DOHH2 (cell line): Measurements from ENCODE around the gene EYA4.

Experiments
- EZH2phosphoT487 ChIP-seq: fragments of 200-600 bp; sonication (generic); IDR thresholded peaks from 2 replicates; pipeline ENCODE4 v1.6.1; 2017; ENCODE audit warnings: borderline replicate concordance, mild to moderate bottlenecking, antibody characterized with exemption, low read length, moderate library complexity, mixed read lengths
- TF ChIP-seq, protein P1 (sequence below): fragments of 200-600 bp; sonication (generic); IDR thresholded peaks from one replicate; pipeline ENCODE4 v1.5.1; 2014; ENCODE audit warnings: antibody characterized with exemption, mild to moderate bottlenecking, low read depth, low read length; ENCODE audit not compliant: poor library complexity, severe bottlenecking

DNA sequence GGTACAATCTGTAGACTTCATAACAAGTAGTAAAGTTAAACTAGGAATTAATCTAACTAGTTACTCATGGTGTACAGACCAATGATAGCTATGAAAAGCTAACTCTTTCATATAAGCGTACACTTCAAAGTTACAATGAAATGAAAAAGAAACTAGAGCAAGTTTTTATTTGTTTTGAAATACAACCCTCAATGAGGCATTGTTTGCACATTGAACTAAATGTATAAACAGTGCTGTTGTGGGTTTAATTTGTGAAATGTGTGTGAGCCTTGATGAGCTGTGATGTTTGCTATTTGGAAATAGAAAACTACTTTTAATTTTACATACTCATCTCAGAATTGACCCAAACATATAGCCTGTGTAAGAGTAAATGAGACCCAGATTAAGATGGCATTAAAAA is 11.1 kb upstream of the EYA4 start:
- TF ChIP-seq, protein P1, sequence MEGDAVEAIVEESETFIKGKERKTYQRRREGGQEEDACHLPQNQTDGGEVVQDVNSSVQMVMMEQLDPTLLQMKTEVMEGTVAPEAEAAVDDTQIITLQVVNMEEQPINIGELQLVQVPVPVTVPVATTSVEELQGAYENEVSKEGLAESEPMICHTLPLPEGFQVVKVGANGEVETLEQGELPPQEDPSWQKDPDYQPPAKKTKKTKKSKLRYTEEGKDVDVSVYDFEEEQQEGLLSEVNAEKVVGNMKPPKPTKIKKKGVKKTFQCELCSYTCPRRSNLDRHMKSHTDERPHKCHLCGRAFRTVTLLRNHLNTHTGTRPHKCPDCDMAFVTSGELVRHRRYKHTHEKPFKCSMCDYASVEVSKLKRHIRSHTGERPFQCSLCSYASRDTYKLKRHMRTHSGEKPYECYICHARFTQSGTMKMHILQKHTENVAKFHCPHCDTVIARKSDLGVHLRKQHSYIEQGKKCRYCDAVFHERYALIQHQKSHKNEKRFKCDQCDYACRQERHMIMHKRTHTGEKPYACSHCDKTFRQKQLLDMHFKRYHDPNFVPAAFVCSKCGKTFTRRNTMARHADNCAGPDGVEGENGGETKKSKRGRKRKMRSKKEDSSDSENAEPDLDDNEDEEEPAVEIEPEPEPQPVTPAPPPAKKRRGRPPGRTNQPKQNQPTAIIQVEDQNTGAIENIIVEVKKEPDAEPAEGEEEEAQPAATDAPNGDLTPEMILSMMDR, result no peak
- TF ChIP-seq EZH2phosphoT487, result no peak
